HG02870 (cell line): ENCODE data around the gene ZBP1.

Experiments
- ATAC-seq: cut with Tn5 transposase; IDR thresholded peaks from one replicate; pipeline ENCODE4 v1.9.1; 2021; ENCODE audit warnings: mild to moderate bottlenecking, moderate library complexity; ENCODE audit not compliant: unreplicated experiment

Gene ZBP1

GRCh38 chr20:57601737-57602136 is 18.5 kb downstream of the ZBP1 start:
- ATAC-seq, result no peak

- ATAC-seq, result no peak
These were observed 19.0 kb downstream of the ZBP1 start for GRCh38 chr20:57601211-57601570.

- ATAC-seq, result peak; percentile 62
These were observed 19.7 kb downstream of the ZBP1 start for GRCh38 chr20:57600320-57601210.

GRCh38 chr20:57598491-57598890 is 21.7 kb downstream of the ZBP1 start:
- ATAC-seq, result no peak

- ATAC-seq, result no peak
These were observed 22.2 kb downstream of the ZBP1 start for GRCh38 chr20:57598060-57598459.

GRCh38 chr20:57596998-57597939 is 23.0 kb downstream of the ZBP1 start:
- ATAC-seq, result peak; percentile 46

GRCh38 chr20:57596358-57596757 is 23.9 kb downstream of the ZBP1 start:
- ATAC-seq, result no peak

GRCh38 chr20:57595041-57596030 is 24.9 kb downstream of the ZBP1 start:
- no peak for ATAC-seq

- ATAC-seq, result no peak
These were observed 25.9 kb downstream of the ZBP1 start for GRCh38 chr20:57594092-57594951.

GRCh38 chr20:57593134-57593886 is 26.9 kb downstream of the ZBP1 start:
- ATAC-seq, result no peak

GRCh38 chr20:57592263-57593092 is 27.7 kb downstream of the ZBP1 start:
- ATAC-seq, result no peak

- ATAC-seq, result no peak
These were observed 28.7 kb downstream of the ZBP1 start for GRCh38 chr20:57591289-57592229.

GRCh38 chr20:57590485-57591288 is 29.5 kb downstream of the ZBP1 start:
- ATAC-seq, result no peak

GRCh38 chr20:57589728-57590484 is 30.3 kb downstream of the ZBP1 start:
- no peak for ATAC-seq

GRCh38 chr20:57589123-57589727 is 31.0 kb downstream of the ZBP1 start:
- ATAC-seq, result no peak
